Left colon (tissue), 2 donors: Measurements from ENCODE around the gene MALRD1. TPM values are rescaled to one million over a fixed set of nuclear protein-coding genes. Genes with fewer than 3 reads are reported as not detected.

ENCODE experiments used
- ATAC-seq: fragments of 200-7000 bp; cut with Tn5 transposase; one replicate; pipeline ENCODE4 v1.9.1; 2020; ENCODE audit warnings: mild to moderate bottlenecking, moderate library complexity
- DNase-seq, 2 donors: peaks; one replicate each; pipeline ENCODE4 v3.0.0-alpha.2; 2020
- intact Hi-C, 2 donors: fragments of 100-400 bp; cut with DNase I in 1 of 2; cut with micrococcal nuclease in 1 of 2; formaldehyde crosslinking; loops; one replicate each; pipeline versions ENCODE4 v1.11.2 to v1.14.0; 2022; cut with DNase I, micrococcal nuclease
- total RNA-seq, 2 donors: library from RNA; stranded (reverse); fragmentation: NEBNext Ultra II Directional; extraction: Animal tissue kit (Norgen Biotek cat#: 25700); gene quantifications; one replicate each; pipeline ENCODE4 v1.2.1, GENCODE V29; 2021
- donor health status: DM: no; HTN: no; CAD: no.
- donor health status: DM: yes; HTN: yes; CAD: no.

The MALRD1 gene
- total RNA-seq, 2 donors from 2014 or later: 0.15 to 0.36 TPM

DNA sequence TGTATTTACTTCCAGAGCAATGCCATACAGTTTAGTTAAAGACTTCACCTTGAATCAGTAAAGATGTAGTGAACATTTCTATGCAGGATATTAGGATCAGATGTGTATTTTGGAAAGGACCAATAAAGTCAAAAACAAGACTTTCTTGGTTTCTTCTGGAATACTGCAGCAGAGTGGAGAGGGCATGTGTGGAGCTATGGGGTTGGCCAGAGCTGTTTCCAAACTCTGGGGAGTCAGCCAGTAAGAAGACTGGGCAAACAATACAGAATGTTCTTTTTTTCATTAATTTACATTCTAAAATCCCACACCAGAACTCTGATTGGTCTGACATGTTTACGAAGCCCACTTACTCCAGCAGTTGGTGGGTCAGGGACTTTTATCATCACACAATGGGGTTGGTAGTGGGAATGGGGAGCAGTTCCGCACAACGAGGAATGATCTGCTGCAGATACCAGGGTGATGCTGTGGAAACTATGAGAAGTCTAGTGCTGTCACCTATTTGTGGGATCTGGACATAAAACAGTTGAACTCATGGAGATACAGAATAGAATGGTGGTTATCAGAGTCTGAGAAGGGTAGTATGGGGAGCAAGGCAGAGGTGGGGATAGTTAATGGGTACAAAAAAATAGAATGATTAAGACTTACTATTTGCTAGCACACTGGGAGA is 267.7 kb downstream of the MALRD1 start:
- no peak for ATAC-seq
- intact Hi-C loops: no loop called here
- DNase-seq: no peak

DNA sequence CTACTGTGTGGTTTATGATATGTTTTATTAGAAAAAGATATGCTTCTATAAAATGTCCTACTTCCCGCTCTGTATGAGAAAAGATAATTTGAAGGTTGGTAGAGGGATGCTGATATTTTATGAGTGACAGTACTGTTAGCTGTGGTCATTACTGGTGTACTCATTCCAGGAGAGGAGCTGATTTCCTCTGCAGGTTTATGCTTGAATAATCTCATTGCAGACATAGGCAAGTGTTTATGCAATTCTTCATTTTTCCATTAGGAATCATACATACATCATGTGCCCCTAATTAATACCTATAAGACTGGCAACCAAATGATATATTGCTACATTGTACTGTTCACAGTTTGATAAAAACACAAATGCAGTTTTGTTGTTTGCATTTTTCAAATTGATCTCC is 269.4 kb downstream of the MALRD1 start:
- no peak for ATAC-seq
- intact Hi-C loops: no loop called here
- DNase-seq: no peak

DNA sequence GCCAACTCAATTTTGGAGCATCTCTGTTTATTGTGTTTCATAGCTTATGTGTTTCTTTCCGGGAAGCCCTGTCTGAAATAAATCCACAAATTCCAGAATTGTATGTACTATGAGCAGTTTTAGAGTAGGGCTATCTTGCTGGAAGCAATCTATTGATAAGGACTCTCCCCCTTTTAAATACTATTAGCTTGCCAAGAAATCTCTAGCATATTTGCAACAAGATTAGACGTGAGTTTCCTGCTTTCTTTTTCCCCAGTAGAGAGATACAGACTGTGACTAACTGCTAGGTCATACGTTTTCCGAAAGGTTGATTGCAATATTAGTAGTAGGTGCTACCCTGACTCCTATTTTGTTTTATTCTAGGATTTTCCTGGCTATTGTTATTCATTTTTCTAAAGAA is 277.0 kb downstream of the MALRD1 start:
- DNase-seq (no peak), ATAC-seq (no peak)
- intact Hi-C loops: no loop called here

DNA sequence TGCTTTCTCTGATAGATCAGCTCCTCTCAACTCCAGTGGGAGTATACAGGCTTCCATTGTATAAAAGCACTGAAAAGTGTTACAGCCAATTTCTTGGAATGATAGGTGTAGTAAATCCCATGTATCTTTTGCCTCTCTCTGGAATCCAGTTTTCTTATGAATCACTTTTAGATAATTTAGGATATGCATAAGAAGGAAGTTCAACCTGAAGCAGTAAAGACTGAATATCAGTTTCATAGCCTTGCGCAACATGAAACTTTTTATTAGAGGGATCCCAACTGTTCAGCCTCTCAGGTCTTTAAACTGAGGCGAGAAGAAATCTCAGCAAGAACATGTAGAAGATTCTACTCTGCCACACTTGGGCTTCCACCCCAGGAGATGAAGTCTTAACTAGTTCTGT is 280.0 kb downstream of the MALRD1 start:
- intact Hi-C loops: no loop called here
- ATAC-seq (no peak), DNase-seq (no peak)

DNA sequence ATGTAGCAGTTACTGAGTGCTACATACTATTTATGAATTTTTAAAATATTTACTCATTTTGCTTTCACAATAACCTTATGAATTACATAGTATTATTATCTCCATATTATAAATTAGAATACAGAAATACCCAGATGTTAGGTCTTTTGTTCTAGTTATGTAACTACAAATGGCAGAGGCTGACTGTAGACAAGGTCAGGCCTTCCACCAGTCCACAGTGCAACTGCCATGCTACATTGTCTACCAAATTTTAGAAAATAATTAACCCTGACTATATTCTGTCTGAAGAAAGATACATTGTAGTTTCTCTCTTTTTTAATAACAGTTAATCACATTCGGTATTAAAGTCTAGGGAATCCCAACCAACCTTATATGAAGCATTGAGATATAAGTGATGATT is 280.9 kb downstream of the MALRD1 start:
- no peak for ATAC-seq
- intact Hi-C loops: no loop called here
- DNase-seq: no peak

DNA sequence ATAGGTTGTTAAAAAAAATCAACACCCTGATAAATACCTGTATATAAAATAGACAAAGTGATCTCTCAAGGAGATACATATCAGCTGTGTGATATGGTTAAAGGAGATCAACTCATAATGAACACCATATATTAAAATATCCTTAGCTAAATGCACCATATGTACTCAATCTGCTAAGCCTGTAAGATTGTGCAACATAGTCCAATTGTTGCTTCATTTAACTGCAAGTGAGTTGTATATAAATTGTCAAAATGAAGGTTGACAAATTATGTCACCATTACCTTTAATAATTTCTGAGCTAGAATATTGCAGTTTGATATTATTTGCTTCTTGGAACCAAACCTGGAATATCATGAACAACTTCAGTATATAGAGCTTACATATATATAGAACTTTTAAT is 283.7 kb downstream of the MALRD1 start:
- DNase-seq (no peak), ATAC-seq (no peak)
- intact Hi-C loops: no loop called here

DNA sequence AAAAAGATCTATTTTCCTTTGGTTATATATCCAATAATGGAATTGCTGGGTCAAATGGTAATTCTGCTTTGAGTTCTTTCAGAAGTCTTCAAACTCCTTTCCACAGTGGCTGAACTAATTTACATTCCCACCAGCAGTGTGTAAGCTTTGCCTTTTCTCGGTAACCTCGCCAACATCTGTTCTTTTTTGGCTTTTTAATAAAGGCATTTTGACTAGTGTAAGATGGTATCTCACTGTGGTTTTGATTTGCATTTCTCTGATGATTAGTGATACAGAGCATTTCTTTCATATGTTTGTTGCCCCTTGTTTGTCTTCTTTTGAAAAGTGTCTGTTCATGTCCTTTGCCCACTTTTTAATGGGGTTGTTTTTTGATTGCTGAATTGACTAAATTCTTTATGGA is 285.0 kb downstream of the MALRD1 start:
- no peak for ATAC-seq
- intact Hi-C loops: no loop called here
- no peak for DNase-seq

DNA sequence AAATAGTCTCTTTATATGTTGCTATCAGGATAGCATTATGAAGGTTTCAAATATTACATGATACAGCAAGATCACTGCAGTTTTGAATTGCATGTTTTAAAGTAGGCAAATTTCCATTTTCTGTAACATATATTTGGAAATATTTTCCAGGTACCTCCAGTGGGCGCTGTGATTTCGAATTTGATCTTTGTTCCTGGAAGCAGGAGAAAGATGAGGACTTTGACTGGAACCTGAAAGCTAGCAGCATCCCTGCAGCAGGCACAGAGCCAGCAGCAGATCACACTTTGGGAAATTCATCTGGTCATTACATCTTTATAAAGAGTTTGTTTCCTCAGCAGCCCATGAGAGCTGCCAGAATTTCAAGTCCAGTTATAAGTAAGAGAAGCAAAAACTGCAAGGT is 299.0 kb downstream of the MALRD1 start:
- intact Hi-C loops: no loop called here
- ATAC-seq: no peak
- DNase-seq: no peak

DNA sequence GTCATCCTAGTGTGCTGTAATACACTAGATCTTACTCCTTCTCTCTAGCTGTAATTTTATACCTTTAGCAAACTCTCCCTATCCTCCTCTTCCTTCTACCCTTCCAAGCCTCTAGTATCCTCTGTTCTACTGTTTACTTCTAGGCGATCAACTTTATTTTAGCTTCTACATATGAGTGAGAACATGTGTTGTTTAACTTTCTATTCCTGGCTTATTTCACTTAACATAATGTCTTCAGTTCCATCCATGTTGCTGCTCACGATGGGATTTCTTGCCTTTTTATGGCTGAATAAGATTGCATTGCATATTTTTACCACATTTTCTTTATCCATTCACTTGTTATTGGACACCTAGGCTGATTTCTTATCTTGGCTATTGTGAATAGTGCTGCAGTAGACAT is 318.6 kb downstream of the MALRD1 start:
- ATAC-seq: no peak
- intact Hi-C loops: no loop called here

DNA sequence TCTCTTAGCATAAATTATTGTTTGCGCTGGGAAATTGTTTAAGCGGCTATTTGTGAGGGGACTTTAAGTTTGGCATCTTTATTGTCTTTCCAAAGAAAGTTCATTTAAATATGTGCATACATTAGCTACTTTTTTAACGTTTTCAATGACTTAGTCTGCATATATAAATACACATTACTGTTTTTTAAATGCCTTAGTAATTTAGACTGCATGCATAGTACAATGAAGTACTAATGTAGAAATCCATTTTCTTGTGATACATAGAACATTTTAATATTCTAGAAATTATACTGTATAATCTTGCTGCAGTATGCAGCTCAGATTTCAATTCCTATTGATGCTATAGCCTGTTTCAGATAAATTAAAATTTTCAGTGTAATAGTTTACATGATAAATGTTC is 325.4 kb downstream of the MALRD1 start:
- DNase-seq: no peak
- no peak for ATAC-seq
- intact Hi-C loops: no loop called here

More for the DNA sequence above, 318.6 kb downstream of the MALRD1 start:
- no peak for DNase-seq

DNA sequence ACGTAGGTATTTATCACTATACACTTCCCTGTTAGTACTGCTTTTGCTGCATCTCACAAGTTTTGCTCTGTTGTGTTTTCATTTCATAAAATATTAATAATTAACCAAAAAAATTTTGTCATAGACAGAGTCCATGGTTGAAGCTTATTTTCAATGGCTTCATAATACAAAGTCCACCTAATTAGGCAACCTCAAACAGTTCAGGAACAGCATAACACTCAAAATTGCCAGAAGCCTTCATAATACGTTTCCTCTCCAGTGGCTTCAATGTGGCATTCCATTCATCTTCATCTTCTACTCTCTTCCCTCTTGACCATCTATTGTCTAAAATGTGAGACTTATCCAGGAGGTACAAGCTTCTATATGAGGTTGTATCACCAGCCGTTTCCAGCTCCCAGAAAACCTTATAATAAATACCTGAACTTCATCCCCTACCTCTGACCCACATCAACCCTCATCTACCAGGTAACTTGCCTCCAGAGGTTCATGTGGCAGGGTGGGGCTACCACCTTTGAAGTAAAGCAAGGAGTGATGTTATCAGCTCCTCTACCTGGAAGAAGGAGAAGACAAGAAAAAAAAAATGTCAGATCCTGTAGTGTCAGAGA is 337.3 kb downstream of the MALRD1 start:
- ATAC-seq: peak; percentile 79
- DNase-seq: no peak
- intact Hi-C loops: no loop called here

DNA sequence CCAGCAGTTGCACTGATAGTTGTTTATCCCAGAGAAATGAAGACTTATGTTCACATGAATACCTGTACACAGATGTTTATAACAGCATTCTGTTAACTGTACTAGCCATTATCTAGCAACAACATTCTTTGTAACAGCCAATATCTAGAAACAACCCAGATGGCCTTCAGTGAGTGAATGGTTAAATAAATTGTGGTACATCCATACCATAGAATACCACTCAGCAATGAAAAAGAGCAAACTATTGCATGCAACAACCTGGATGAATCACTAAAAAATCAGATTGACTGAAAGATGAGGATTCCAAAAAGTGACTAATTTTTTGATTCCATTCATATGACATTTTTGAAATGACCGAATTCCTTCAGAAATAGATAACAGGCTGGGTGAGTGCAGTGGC is 360.3 kb downstream of the MALRD1 start:
- no peak for DNase-seq
- ATAC-seq: no peak
- intact Hi-C loops: loop anchor here in 1 of 2 donors (10.0 kb wide), 1 partner anchor 376 kb away; no protein-coding TSS in a partner anchor

DNA sequence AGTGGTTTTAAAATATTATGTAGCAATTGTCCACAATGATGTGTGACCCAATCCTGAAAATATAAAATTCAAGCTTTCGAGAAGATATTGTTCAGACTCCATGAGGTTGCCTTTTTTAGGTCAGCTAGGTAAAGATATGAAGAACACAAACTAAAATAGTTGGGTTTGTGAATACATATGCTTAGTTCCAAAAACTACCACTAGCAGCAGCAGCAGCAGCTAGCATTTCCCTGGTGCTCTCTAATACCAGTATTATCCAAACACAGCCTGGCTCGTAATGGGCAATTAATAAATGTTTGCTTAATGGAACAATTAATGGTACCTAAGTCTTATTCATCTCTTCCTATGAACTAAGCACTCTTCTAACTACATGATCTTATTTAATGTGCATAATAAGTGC is 362.5 kb downstream of the MALRD1 start:
- DNase-seq (no peak), ATAC-seq (no peak)
- intact Hi-C loops: loop anchor here in 1 of 2 donors (10.0 kb wide), 1 partner anchor 1444 kb away; no protein-coding TSS in a partner anchor

DNA sequence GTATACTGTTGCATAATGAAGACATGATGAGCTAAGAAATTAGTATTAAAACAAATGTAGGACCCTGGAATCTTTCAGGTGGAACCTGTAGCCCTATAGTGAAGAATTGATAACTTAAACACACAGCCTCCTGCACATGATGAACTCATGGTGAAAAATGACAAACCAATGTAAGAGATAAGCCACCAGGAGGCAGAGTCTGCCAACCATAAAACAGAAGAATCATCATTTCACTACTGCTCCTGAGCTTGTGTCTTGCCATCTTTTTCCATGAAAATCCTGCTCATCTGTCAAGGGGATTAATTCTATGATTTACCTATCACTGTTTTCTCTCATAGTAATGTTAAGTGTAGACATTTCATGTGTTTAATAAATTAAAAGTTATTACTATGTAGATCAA is 363.9 kb downstream of the MALRD1 start:
- intact Hi-C loops: loop anchor here in 1 of 2 donors (10.0 kb wide), 1 partner anchor 1442 kb away; no protein-coding TSS in a partner anchor
- no peak for DNase-seq
- ATAC-seq: peak; percentile 56

DNA sequence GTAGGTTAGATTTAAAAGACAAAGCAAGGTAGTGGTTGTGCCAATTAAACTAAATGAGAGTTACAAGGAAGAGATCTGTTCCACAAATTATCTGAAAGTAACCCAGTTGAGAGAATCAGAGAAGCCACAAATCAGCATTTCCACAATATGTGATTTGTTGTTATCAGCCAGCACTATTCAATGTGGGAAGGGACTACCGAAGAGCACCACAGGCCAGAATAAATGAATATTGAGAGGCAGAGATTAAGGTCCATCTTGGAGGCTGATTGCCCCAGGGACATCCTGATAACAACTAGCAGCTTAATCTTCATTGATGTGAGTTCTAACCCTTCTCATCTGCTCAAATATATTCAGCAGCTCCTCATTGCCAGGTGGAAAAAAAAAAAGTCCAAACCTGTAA is 367.6 kb downstream of the MALRD1 start:
- DNase-seq (no peak), ATAC-seq (no peak)
- intact Hi-C loops: loop anchor here in 1 of 2 donors (10.0 kb wide), 1 partner anchor 1439 kb away; no protein-coding TSS in a partner anchor

DNA sequence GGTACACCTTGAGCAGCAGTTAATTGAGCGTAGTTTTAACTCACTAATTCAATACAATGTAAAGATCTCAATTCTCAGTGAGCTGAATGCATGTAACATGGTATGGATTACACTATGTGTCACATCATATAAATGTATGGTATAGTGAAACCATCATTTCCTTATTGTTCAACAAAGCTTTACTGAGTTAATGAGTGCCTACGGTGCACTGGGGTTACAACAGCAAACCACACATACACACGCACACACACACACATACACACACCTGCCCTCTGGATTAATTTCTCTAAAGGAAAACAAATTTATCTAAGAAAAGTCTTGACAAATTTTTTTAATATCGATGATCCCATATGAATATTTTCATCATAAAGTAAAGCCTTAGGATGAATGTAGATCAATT is 369.1 kb downstream of the MALRD1 start:
- ATAC-seq (peak; percentile 96), DNase-seq (peak in 1 of 2 donors; percentile 40)
- intact Hi-C loops: loop anchor here in 1 of 2 donors (10.0 kb wide), 1 partner anchor 1437 kb away; no protein-coding TSS in a partner anchor

DNA sequence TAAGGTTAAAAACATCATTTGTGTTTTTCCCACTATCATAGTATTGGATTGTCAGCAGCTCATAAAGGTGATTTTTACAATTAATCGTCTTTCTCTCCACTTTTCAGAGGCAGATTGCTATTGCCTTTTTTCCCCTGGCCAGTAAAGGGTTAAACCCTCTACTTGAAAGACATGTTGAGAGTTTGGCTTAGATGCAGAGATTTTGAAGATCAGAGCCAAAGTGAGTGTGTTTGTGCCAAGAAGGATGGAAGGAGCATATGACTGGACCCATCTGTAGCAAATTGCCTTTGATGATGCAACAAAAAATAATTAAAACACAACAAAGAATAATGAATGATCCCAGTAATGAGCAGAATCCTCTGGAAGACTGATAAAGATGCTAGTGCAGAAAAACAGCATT is 373.1 kb downstream of the MALRD1 start:
- ATAC-seq: no peak
- intact Hi-C loops: no loop called here
- no peak for DNase-seq

DNA sequence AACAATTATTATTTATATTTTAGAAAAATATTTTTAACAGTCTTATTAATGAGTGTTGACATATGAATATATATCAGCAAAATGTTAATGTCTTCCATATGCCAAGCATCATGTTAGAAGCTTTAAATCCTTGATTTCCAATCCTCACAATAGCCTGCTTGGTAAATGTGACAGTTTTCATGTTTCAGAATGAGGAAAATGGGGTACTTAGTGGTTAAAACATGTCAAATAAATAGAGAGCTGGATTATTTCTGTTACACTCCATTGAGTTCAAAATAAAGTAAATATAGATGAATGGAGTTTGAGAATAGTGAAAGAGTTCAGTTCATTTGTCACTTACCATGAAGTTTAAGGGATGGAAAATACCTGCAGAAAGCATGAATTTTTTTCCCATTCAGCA is 377.4 kb downstream of the MALRD1 start:
- intact Hi-C loops: no loop called here
- ATAC-seq: no peak
- no peak for DNase-seq

DNA sequence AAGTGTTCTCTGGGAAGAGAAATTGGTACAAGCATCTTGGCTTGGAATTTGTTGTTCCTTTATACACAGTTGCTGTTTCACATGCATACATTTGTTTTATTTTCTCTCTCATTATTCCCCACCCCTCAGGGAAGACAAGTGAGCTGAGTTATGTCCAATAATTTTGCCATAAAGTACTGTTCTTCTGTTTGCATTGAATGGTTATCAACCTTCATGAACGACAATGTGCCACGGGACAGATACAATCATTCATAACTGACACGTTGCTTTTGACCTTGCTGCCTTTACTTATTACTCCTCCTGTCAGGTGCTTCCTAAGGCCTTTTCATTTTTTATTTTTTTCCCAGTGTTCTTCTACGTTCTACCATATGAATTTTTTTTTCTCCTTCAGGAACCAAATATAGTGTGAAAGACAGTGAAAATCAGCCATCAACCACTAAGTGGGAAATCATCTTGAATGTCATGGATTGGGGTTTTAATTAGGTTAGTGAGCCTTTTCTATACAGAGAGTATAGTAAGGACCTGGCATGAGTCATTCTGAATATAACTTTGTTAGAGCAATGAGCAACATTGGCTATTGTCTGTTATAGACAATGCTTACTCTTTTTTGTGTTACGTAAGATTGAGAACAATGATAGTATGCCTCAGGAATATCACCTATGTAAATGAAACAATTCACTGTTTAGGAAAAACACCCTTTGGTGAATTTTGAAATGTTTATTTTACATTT is 383.2 kb downstream of the MALRD1 start:
- ATAC-seq (no peak), DNase-seq (no peak)
- intact Hi-C loops: no loop called here

DNA sequence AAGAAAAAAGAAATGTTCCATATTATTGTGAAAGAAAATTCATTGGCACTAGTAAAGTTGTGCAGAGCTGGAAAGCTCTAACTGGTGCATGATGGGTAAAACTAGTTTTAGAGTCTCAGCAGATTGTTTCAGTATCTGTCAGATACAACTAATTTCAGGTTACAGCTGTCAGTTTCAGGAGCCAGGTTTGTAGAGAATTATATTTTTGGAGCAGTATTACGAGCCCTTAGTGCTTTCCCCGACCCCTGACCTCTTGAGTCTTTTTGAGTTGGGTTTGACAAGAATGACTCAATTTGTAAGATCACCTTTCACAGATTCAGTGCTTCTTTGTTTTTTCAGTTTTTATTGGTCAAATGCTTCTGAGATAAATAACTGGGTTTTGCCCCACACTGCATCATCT is 401.3 kb downstream of the MALRD1 start:
- ATAC-seq (no peak), DNase-seq (no peak)
- intact Hi-C loops: no loop called here
